HG03196 (cell line): ENCODE data around the gene CD40.

Experiments
- ATAC-seq: cut with Tn5 transposase; IDR thresholded peaks from one replicate; pipeline ENCODE4 v1.9.1; 2021; ENCODE audit not compliant: unreplicated experiment

CD40 gene

GRCh38 chr20:46169245-46170171 lies 51.4 kb downstream of the CD40 start:
- ATAC-seq: no peak

DNA sequence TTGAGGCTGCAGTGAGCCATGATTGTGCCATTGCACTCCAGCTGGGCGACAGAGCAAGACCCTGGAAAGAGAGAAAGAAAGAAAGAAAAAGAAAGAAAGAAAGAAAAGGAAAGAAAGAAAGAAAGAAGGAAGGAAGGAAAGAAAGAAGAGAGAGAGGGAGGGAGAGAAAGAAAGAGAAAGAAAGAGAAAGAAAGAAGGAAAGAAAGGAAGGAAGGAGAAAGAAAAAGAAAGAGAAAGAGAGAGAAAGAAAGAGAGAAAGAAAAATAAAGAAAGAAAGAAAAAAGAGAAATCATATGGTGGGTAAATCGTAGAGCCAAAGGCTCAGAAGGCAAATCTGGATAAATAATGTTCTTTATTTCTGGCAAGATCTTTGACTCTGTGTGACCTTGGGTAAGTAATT lies 53.4 kb downstream of the CD40 start:
- no peak for ATAC-seq

DNA sequence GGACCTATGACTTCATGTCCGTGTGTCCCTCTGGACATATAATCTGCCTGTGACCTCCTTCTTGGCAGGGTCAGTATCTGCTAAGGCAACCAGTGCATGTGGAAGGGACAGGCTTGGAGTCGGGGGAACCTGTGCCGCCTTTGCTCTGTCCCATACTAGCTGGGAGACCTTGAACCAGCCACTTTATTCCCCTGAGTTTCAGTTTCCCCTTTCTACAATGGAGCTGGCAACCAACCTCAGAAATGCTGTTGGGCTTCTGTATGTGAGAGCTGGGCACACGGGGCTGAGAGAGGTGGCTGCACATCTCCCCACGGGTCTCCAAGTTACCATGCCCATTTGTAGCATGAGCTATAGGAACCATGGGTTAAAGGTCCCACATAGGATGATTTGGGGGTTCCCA lies 53.8 kb downstream of the CD40 start:
- no peak for ATAC-seq

DNA sequence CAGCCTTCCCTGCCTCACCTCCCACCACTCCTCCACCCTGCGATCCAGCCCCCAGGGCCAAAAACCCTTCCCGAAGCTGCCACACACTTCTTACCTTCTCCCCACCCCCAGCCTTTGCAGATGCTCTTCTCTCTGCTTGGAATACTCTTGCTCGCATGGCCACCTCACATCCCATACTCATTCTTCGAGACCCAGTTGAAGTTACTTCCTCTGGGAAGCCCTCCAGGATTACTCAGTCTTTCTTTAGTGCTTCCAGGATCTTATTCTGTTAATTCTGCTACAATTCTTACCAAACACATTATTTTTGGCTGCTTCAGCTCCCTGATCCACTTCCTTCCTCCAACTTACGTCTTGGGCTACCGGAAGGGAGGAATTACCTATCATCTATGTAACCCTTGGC lies 54.3 kb downstream of the CD40 start:
- no peak for ATAC-seq

- no peak for ATAC-seq
Observed at GRCh38 chr20:46172961-46173536, 54.9 kb downstream of the CD40 start.

GRCh38 chr20:46173652-46174468 lies 55.7 kb downstream of the CD40 start:
- no peak for ATAC-seq

DNA sequence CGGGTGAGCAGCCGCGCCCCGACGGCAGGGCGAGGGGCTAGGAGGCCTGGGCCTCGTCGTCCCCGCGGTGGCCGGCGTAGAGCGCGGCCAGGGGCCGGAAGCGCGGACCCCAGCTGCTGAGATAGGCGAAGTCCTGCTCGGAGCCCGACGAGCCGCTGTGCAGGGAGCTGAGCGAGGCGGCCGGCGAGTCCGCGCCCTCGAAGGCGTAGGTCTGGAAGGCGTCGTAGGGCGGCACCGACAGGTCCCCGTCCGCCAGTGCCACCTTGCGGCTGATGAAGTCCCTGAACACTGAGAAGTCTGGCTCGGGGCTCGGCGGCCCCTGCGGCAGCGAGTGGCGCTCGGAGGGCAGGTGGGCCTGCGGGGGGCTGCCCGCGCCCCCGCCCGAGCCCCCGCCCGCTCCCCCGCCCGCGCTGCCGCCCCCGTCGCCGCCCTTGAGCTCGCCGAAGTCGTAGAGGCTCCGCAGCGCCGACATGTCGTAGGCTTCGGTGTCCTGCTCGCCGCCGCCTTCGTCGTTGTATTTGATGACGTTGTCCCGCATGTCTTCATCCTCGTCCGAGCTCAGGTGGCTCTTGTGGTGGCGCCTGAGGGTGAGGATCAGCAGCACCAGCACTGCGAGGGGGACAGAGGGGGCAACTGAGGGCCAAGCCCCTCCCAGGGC lies 56.5 kb downstream of the CD40 start:
- no peak for ATAC-seq

- ATAC-seq: no peak
Observed at GRCh38 chr20:46175127-46175494, 57.0 kb downstream of the CD40 start.

DNA sequence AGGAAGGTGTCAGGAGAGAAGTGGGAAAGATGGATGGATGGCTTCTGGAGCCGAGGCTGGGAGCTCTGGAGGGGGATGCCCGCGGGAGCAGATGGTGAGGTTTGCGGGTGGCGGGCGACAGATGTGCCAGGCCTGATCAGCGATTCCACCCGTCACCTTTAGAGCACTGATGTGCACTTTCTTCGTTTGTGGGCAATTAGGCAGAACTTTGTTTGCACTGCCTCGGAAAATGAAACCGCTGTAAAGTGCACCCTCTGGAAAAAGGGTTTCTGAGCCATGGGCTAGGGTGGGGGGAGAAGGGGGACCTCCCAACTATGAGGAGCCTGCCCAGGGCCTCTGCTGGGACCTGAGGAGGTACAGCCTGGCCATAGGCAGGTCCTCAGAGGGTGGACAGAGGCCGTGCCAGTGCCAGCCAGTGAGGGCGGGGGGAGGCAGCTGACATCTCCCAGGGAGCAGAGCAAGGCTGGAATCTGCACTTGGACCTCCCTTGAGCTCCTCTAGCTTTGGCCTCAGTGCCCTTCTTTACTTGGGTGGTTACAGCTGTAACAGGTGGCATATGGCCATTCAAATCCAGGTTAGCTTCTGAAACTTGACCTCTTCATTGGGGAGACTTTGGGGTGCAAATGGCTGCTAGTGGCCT lies 58.7 kb downstream of the CD40 start:
- no peak for ATAC-seq

GRCh38 chr20:46177768-46178167 lies 59.7 kb downstream of the CD40 start:
- no peak for ATAC-seq

GRCh38 chr20:46178891-46179290 lies 60.8 kb downstream of the CD40 start:
- no peak for ATAC-seq
